Measurements from ENCODE around the gene EIF4EBP3.
A peak's percentile ranks its signal among the peaks of the same experiment; 100 is the strongest.

DNA sequence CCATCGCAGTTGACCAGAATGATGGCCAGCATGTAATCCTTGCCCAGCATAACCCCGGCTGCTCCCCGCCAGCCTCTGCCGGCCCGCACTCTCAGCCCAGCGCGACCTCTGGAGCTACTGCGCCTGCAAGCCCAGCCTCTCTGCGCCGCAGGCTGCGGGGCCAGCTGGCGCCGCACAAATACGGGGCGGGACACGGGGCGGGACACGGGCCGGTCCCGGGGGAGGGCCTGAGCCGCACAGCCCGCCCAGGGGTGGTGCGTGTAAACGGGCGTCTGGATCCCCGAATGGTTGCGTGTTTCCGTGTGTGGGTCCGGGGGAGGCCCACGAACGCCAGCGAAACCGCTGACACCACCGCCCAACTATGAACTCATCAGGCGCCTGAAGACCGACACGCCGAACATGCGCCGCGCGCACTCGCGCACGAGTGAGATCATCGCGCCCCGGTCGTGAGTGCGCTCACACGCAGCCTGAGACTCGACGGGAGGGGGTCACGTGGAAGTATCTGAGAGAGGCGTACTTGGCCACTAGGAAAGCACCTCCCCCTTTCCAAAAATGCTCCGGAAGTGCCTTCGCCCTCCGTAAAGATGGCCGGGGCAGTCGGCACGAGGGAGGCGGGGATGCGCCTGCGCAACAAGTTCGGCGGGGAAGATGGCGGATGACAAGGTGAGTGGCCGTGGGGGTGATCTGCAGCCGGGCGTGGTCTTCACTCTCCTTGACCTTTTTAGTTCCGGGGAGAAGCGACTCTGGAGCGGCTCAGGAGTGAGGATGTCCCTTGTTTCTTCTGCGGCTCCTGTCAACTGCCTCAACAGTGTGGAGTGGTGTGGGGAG, 16.9 kb downstream of the EIF4EBP3 start, which contains the start of the genes APBB3 and SLC35A4:
- TF ChIP-seq TAF1 (IDR thresholded peaks at IDR 0.05; ENCODE audit: borderline replicate concordance, low read depth, low read length) (peak; percentile 94; the same call in 1 of the 2 replicates), POLR2A (IDR thresholded peaks at IDR 0.05; ENCODE audit: low read depth, low read length) (peak; percentile 94)
